Loucy (cell line): ENCODE results near the gene SSH2.
A peak's percentile ranks its signal among the peaks of the same experiment; 100 is the strongest.

ENCODE experiments used
- H2AFZ ChIP-seq: fragments of 200-600 bp; sonication (generic); 2 replicates; pipeline ENCODE4 v1.6.0; 2016; ENCODE audit warnings: antibody characterized with exemption, mild to moderate bottlenecking, low read length, moderate library complexity
- H3F3A ChIP-seq: fragments of 200-600 bp; 2 replicates; pipeline ENCODE4 v1.6.0; 2016; ENCODE audit warnings: antibody characterized with exemption, low read depth, mild to moderate bottlenecking
- H3K27me3 ChIP-seq: fragments of 200-600 bp; sonication (generic); 2 replicates; pipeline ENCODE4 v1.6.1; 2014; ENCODE audit warnings: low read length, mild to moderate bottlenecking; ENCODE audit not compliant: insufficient read depth, poor library complexity, severe bottlenecking
- H3K36me3 ChIP-seq: fragments of 200-600 bp; sonication (generic); 2 replicates; pipeline ENCODE4 v1.6.1; 2016; ENCODE audit warnings: low read length; ENCODE audit not compliant: insufficient read depth
- H3K4me1 ChIP-seq: fragments of 200-600 bp; sonication (generic); 2 replicates; pipeline ENCODE4 v1.5.1; 2014; ENCODE audit warnings: low read length, mild to moderate bottlenecking; ENCODE audit not compliant: insufficient read depth, poor library complexity, severe bottlenecking
- H3K4me2 ChIP-seq: fragments of 200-600 bp; sonication (generic); 2 replicates; pipeline ENCODE4 v1.6.0; 2014; ENCODE audit warnings: antibody characterized with exemption, low read length, low read depth, mild to moderate bottlenecking; ENCODE audit not compliant: poor library complexity, severe bottlenecking
- H3K4me3 ChIP-seq: fragments of 200-600 bp; sonication (generic); 2 replicates; pipeline ENCODE4 v1.5.1; 2014; ENCODE audit warnings: low read length, mild to moderate bottlenecking, mixed read lengths; ENCODE audit not compliant: poor library complexity, severe bottlenecking
- H3K79me2 ChIP-seq: fragments of 200-600 bp; sonication (generic); 2 replicates; pipeline ENCODE4 v1.6.1; 2014; ENCODE audit warnings: low read length; ENCODE audit not compliant: insufficient read depth
- H3K9ac ChIP-seq: fragments of 200-600 bp; sonication (generic); 2 replicates; pipeline ENCODE4 v1.6.0; 2014; ENCODE audit warnings: mild to moderate bottlenecking, low read depth, low read length, moderate library complexity; ENCODE audit not compliant: poor library complexity, severe bottlenecking
- H3K9me2 ChIP-seq: fragments of 200-600 bp; sonication (generic); replicated peaks from 2 replicates; pipeline ENCODE4 v1.6.1; 2016; ENCODE audit warnings: low read depth, low read length, mixed read lengths
- H3K9me3 ChIP-seq: fragments of 200-600 bp; sonication (generic); 2 replicates; pipeline ENCODE4 v1.6.1; 2014; ENCODE audit warnings: mild to moderate bottlenecking, antibody characterized with exemption, low read length, low read depth; ENCODE audit not compliant: insufficient read depth
- H4K20me1 ChIP-seq: fragments of 200-600 bp; sonication (generic); 2 replicates; pipeline ENCODE4 v1.6.0; 2014; ENCODE audit warnings: antibody characterized with exemption, low read length, mild to moderate bottlenecking; ENCODE audit not compliant: insufficient read depth, poor library complexity, severe bottlenecking
- EZH2phosphoT487 ChIP-seq: fragments of 200-600 bp; IDR thresholded peaks from 2 replicates; pipeline ENCODE4 v1.6.1; 2018; ENCODE audit warnings: antibody characterized with exemption, mild to moderate bottlenecking, moderate library complexity, borderline replicate concordance
- TF ChIP-seq, protein P1 (sequence below): fragments of 200-600 bp; sonication (generic); conservative IDR thresholded peaks from 2 replicates; pipeline ENCODE4 v1.5.1; 2014; ENCODE audit warnings: mild to moderate bottlenecking, antibody characterized with exemption, low read length

The SSH2 gene

DNA sequence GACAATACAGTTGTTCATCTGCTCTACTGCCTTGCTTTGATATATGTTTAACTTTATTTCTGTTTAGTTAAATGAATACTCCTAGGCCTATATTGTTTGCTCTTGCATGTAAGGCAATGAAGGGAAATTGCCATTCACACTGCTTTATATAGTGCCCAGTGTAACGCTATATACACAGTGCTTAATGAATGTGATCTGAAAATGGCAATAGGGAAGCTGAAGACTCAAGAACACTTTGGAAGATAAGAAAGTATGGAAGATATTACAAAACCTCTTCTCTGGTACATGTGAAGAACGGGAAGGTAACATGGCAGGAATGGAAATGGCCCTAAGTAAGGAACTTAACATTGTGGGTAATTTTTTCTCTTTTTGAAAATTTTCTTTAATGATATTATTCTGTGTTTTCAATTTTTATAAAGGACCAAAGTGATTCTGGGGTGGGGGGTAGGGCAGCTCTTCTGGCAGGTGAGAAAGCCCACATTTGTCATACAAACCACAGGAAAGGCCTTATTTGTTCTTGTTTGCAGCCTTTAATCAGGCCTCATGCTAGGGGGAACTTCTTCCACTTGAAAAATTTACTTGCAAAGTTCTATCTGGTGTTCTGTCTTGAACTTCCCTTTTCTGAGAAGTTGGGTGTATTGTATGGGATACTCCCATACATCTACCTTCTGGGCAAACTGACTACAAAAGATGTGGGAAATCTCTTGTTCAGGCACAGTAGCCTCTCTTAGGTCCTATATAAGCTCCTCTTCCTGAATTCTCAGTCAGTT is 206.6 kb downstream of the SSH2 start:
- TF ChIP-seq, protein P1, sequence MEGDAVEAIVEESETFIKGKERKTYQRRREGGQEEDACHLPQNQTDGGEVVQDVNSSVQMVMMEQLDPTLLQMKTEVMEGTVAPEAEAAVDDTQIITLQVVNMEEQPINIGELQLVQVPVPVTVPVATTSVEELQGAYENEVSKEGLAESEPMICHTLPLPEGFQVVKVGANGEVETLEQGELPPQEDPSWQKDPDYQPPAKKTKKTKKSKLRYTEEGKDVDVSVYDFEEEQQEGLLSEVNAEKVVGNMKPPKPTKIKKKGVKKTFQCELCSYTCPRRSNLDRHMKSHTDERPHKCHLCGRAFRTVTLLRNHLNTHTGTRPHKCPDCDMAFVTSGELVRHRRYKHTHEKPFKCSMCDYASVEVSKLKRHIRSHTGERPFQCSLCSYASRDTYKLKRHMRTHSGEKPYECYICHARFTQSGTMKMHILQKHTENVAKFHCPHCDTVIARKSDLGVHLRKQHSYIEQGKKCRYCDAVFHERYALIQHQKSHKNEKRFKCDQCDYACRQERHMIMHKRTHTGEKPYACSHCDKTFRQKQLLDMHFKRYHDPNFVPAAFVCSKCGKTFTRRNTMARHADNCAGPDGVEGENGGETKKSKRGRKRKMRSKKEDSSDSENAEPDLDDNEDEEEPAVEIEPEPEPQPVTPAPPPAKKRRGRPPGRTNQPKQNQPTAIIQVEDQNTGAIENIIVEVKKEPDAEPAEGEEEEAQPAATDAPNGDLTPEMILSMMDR = no peak
- TF ChIP-seq EZH2phosphoT487 = no peak
- H3K27me3 ChIP-seq = no peaks in the 10 kb centered on the region
- H4K20me1 ChIP-seq = no peaks in the 10 kb centered on the region
- peak overlapping the region; percentile 49 for H3K4me2 ChIP-seq
- H3K4me1 ChIP-seq = peaks cover 58% of the 10 kb centered on the region
- H3K36me3 ChIP-seq = peaks cover 1% of the 10 kb centered on the region; the same call in 1 of the 2 replicates
- H3K4me3 ChIP-seq = peak overlapping the region; percentile 30
- peak overlapping the region; percentile 17 for H3K9ac ChIP-seq
- peaks cover 58% of the 10 kb centered on the region for H3K79me2 ChIP-seq
- no peaks in the 10 kb centered on the region for H3K9me2 ChIP-seq
- no peak overlapping the region for H2AFZ ChIP-seq
- peaks cover 10% of the 10 kb centered on the region for H3F3A ChIP-seq
- H3K9me3 ChIP-seq = peaks cover 3% of the 10 kb centered on the region; the same call in 1 of the 2 replicates

DNA sequence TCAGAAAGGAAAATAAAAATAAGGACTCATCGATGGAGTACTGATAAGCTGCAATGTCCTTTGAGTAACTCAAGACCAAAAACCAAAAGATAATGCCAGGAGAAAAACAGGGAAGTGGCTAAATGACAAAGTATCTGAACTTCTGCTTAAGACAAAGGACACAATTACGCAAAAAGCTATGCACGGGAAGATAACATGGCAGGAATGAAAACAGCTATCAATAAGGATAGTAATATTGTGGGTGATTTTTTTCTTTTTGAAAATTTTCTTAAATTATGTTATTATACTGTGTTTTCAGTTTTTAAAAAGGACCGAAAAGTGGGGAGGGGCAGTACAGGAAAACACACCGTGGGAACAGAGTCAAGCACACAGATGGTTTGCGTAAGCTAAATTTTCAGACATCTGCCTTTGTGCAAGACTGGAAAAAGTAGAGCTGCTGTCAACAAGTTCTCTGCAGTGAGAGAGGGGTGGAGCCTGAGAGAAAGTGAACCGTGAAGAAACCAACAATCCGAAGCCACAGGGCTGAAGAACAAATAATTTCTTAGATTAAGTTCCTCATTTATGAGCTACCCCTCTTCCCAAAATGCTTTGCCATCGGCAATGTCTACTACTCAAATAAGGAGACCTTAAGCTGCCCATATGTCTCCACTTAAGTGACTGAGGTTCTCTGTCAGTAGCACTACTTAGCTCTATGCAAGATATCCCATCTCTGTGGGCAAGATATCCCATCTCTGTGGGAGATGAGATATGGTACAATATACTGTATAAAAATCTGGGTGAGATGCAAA is 207.4 kb downstream of the SSH2 start:
- Histone ChIP-seq H3K9me3 (no peaks in the 10 kb centered on the region), H3K27me3 (no peaks in the 10 kb centered on the region), H3K4me2 (peak overlapping the region; percentile 49), H2AFZ (no peak overlapping the region), H3K4me3 (peak overlapping the region; percentile 30), H3K36me3 (no peaks in the 10 kb centered on the region), H3F3A (peaks cover 10% of the 10 kb centered on the region), H4K20me1 (no peaks in the 10 kb centered on the region), H3K9me2 (no peaks in the 10 kb centered on the region), H3K79me2 (peaks cover 57% of the 10 kb centered on the region), H3K4me1 (peaks cover 57% of the 10 kb centered on the region), H3K9ac (peak overlapping the region; percentile 5)
- no peak for TF ChIP-seq EZH2phosphoT487
- TF ChIP-seq, protein P1 = no peak

DNA sequence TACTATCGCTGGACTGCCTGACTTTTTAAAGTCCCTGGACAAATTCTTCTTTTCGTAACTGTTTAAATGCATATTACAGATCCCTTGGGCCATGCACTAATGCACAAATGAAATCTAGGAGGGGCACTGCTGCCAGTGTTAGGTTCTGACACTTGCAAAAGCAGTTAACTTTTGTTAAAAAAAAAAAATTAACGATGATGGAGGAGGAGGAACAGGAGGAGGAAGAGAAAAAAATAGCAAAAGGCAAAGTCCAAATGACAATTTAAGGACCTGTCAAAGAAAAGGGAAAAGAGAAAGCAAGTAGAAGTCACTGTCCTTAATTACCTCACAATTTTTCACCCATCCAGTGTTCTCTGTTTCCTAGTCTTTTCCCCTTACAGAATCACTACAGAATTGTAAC is 209.5 kb downstream of the SSH2 start:
- H3K4me3 ChIP-seq = no peak overlapping the region

More for the DNA sequence above, 209.5 kb downstream of the SSH2 start:
- Histone ChIP-seq H2AFZ (no peak overlapping the region), H3K27me3 (no peaks in the 10 kb centered on the region), H3K4me2 (peak overlapping the region; percentile 9), H3K9ac (peak overlapping the region; percentile 44), H3K79me2 (peaks cover 49% of the 10 kb centered on the region), H3F3A (no peaks in the 10 kb centered on the region; the same call in 1 of the 2 replicates), H3K36me3 (no peaks in the 10 kb centered on the region), H3K9me2 (no peaks in the 10 kb centered on the region), H4K20me1 (no peaks in the 10 kb centered on the region), H3K9me3 (no peaks in the 10 kb centered on the region), H3K4me1 (peaks cover 37% of the 10 kb centered on the region)
- no peak for TF ChIP-seq EZH2phosphoT487
- TF ChIP-seq, protein P1 = no peak
